ENCODE results near the gene DCX.
"Not testable (repeated sequence)": the region's sequence is repeated elsewhere in the genome, so short reads cannot be mapped to it uniquely, and the experiment has no call there.

The DCX gene

GRCh38 chrX:111365770-111366325 lies 46.1 kb downstream of the DCX start:
- DNase-seq (ENCODE audit: low spot score): no peak

GRCh38 chrX:111363741-111364140 lies 48.3 kb downstream of the DCX start:
- DNase-seq (ENCODE audit: low spot score): no peak

- no peak for DNase-seq (ENCODE audit: low spot score)
These were observed 50.2 kb downstream of the DCX start for GRCh38 chrX:111361751-111362150.

DNA sequence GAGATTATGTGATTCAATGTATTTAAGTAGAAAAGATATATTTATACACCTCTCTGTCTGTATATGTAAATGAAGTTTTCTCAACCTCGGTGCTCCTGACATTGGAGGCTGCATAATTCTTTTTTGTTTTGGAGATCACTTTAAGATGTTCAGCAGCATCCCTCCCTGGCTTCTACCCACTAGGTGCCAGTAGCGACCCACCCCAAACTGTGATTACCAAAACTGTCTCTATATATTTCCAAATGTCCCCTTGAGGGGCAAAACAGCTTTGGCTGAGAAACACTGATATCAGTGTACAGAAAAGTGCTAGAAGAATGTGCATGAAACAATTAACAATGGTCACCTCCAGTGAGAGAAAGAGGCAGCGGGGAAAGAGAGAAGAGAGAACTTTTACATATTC lies 51.2 kb downstream of the DCX start:
- DNase-seq (ENCODE audit: low spot score): no peak

- no peak for DNase-seq (ENCODE audit: low spot score)
These were observed 56.4 kb downstream of the DCX start for GRCh38 chrX:111355523-111356115.

GRCh38 chrX:111354496-111354895 lies 57.5 kb downstream of the DCX start:
- DNase-seq (ENCODE audit: low spot score): no peak

- DNase-seq (ENCODE audit: low spot score): no peak
These were observed 58.2 kb downstream of the DCX start for GRCh38 chrX:111353793-111354192.

DNA sequence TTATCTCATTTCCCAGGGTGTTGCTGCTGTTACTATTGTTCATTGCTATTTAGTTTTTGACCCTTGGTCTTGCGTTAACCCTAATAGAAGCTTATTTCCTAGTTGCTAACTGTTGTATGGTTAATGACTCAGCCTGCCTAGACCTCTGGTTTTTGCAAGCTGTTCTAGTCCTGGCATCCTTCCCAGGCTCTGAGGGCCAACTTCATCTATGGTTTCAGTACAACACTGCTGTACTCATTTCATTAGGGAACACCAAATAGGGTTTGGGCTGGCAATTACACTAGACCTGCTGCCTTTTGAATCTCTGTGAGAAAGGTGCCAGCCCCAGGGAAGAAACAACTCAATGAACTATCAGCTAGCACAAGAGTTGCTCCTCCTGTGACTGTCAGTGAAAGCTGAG lies 59.6 kb downstream of the DCX start:
- peak; percentile 21 for DNase-seq (ENCODE audit: low spot score)

DNA sequence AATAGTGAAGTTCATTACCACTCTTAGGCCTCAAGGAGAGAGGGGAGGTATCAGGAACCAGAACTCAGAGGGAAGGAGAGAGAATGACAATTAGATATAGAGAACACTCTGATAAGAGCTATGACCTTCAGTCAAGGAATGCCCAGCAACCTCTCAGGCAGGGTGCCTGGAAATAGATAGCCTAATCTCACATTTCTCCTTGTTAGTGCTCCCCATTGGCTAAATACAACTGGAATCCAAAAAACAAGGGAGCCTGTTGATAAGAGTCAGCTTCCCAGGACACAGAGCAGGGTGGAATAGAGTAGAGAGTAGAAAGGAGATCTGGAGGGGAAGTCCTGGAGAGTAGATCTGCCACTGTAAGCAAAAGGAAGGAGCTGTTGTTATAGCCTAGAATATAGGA lies 62.1 kb downstream of the DCX start:
- no peak for DNase-seq (ENCODE audit: low spot score)

DNA sequence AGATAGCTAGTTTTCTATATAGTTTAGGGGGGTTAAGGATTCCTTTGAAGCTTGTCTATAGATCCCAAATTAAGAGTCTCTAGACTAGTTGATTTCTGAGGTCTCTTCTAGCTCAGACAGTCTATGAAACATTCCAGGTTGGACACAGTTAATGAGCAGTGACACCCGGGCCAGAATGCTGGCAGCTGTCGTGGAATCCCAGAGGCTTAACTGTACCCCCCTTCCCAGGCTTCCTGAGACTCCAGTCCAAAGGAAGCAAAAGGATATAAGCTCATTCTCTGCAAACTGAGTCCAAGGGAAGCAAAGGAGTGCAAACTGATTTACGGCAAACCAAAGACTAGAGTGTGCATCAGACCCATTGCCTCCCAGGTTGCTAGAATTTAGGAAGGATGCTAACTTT lies 62.9 kb downstream of the DCX start:
- DNase-seq (ENCODE audit: low spot score): no peak

- peak; percentile 4 for DNase-seq (ENCODE audit: low spot score)
These were observed 63.6 kb downstream of the DCX start for GRCh38 chrX:111348429-111348828.

GRCh38 chrX:111346150-111346549 lies 65.8 kb downstream of the DCX start:
- not testable (repeated sequence) for DNase-seq (ENCODE audit: low spot score)

DNA sequence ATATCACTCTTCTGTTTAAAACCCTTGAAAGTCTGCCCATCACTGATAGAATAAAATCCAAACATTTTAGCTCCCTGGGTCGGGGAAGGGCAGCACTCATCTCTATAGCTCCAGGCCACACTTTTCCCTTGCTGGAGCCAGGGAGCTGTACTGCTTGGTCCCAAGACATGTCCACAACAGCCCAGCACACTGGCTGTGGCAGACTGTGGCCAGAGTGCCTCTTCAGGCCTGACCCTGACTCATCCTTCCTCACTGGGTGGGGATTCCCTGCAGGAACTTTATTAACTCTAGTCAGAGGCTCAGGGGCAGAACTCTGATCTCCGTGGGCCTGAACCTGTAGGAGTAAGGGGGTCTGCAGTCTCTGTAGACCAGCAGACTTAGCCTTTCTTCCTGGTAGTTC lies 71.9 kb downstream of the DCX start:
- DNase-seq (ENCODE audit: low spot score): no peak

- no peak for DNase-seq (ENCODE audit: low spot score)
These were observed 72.8 kb downstream of the DCX start for GRCh38 chrX:111339212-111339611.

GRCh38 chrX:111338095-111338698 lies 73.8 kb downstream of the DCX start:
- no peak for DNase-seq (ENCODE audit: low spot score)

GRCh38 chrX:111337067-111337637 lies 74.8 kb downstream of the DCX start:
- DNase-seq (ENCODE audit: low spot score): no peak

- DNase-seq (ENCODE audit: low spot score): no peak
These were observed 75.9 kb downstream of the DCX start for GRCh38 chrX:111336141-111336540.

DNA sequence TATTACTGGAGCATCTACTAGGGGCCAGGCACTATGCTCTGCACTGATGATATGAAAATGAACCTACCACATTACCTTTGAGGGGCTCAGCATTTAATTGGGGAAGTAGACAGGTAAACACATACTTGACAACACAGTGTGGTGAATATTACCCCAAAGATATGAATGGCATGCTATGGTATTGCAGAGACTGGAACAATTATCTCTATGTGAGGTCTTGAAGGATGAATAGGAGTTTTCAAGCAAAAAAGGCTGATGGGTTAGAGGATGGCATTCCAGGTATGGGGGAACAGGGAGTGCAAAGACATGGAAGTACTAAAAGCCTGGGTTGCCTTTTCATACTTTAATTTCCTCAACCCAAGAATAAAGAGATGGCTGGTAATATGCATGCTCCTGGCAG lies 82.6 kb downstream of the DCX start:
- no peak for DNase-seq (ENCODE audit: low spot score)

- DNase-seq (ENCODE audit: low spot score): no peak
These were observed 83.1 kb downstream of the DCX start for GRCh38 chrX:111328858-111329257.

- DNase-seq (ENCODE audit: low spot score): no peak
These were observed 89.6 kb downstream of the DCX start for GRCh38 chrX:111322231-111322855.

DNA sequence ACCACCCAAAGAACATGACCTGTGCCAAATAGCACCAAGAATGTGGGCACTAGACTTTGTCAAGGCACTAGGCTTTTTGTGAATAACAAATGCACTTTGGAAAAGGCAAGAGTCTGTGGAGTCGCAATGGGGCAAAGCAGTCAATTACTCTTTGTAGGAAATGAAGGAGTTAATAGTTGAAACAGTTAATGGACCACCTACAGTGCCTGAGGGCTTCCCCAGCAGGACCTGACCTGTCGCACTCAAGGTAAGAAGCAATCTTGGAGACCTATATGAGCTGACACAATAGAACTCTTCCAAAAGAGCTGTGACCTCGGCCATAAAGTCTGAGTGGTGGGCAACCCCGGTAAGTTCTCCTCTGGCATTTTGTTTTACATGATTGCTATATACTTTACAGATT lies 92.5 kb downstream of the DCX start:
- DNase-seq (ENCODE audit: low spot score): no peak

- no peak for DNase-seq (ENCODE audit: low spot score)
These were observed 93.1 kb downstream of the DCX start for GRCh38 chrX:111318901-111319300.

DNA sequence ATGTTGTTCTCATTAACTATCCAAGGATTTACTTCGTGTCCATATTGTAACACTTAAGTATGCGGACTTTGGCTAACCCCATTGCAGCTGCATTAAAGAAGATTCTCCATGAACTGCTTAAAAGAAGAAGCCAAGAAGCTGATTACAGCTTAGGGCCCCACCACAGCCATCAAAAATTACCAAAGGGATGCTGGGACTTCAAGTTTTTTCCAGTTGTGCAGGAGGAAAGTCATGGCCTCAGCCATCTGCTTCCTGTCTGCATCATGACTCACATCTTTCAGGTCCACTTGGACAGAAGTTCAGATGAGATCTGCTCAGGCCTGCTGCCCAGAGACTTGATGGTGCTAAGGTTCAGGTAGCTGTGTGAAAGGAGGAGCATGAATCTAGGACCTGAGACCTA lies 102.9 kb downstream of the DCX start:
- no peak for DNase-seq (ENCODE audit: low spot score)

All from Ammon's horn (tissue), 1 donor.